NCI-H82 (cell line): ENCODE data around the gene CIRBP.
A peak's percentile ranks its signal among the peaks of the same experiment; 100 is the strongest.
"Not testable (repeated sequence)": the region's sequence is repeated elsewhere in the genome, so short reads cannot be mapped to it uniquely, and the experiment has no call there.

Experiments used
- DNase-seq: peaks from one replicate; lab custom pipeline; 2025; lab: John Stamatoyannopoulos, UW

The CIRBP gene

DNA sequence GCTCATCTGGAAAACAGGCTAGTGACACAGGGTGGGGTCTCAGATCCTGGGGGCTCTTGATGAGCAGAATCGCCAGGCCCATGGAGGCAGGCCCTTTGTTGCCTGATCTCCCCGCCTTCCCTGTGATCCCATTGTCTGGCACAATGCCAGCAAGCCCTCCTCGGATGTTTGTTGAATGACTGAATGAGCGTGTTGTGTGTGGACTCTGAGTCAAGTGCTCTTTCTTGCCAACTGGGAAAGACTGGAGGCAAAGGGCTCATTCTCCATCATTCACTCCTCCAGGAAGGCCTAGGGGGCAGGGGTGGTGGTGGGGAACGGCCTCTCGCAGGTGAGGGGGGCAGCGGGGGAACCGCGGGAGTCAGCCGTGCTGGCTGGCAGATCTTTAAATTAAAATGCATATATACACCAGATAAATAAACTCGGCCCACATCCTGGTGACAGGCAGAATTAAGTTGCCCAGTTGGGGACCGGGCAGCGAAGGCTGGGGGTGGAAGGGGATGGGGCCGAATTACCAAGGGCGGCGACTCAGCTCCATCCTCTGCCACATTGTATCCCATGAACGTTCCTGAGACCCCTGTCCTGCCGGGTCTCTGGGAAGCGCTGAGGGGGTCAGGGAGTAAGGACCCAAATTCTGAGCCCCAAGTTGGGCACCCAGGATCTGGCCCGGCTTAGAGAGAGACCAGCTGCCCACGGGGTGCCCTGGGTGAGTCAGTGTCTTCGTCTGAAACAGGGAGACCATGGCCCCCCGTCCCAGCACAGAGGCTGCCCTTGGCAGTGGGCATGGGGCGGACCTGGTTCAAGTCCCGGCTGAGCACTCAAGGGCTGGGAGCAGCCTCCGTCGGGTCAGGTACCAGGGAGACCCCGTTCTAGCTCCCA lies 41.1 kb downstream of the CIRBP start:
- DNase-seq = peak; percentile 32

DNA sequence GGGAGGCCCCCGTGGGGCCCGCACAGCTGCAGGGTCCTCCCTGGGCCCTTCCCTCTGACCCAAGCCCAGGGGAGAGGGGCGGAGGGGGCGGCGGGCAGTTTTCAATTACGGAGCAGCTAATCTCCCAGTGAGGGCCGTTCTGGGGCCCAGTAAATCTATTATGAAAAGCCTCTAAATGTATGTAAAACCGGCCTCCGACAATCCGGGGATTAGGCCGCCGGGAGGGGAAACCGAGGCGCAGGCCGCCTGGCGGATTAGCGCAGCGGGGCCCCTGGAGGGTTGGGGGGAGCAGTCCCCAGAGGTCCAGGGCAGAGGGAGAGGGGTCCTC lies 41.7 kb downstream of the CIRBP start:
- DNase-seq = peak; percentile 53

GRCh38 chr19:1311543-1312091 lies 42.5 kb downstream of the CIRBP start:
- DNase-seq = no peak

- DNase-seq = no peak
Measured at GRCh38 chr19:1312767-1313694, 43.9 kb downstream of the CIRBP start.

DNA sequence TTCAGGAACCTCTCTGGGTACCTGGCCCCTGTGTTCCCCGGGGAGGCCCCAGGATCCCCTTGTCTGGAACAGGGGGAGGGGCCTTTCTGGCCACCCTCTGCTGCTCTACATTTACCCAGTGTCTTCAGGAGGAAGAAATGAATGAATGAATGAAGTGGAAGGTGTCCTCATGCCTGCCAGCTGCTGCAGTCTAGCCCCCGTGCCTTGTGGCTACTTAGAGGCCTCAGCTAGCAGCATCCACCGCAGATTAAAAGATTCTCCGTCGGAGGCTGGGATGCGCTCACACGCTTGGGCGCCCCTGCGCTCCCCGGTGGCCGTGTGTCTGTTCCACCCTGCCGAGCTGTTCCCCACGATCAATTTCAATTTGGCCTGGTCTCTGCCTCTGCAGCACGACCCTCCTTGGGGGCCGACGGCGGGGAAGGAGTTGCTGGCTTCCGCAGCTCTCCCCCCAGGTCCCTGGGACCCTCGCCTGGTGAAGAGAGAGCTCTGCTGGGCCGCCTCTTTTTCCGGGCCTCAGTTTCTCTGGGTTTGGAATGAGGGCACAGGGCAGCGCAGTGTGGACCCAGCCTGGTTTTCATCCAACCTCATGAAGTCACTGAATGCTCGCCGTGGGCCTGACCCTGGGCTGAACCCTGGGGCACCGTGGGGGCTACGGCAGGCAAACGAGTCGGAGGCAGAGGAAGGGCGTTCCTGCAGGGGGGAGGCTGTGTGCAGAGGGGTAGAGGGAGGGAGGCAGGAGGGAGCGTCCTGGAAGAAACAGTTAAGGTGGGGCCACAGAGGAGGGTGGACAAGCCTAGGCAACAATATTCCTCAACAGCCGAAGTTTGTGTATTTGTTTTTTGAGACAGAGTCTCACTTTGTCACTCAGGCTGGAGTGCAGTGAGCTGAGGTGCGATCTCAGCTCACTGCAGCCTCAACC lies 44.8 kb downstream of the CIRBP start:
- DNase-seq = peak; percentile 24

DNA sequence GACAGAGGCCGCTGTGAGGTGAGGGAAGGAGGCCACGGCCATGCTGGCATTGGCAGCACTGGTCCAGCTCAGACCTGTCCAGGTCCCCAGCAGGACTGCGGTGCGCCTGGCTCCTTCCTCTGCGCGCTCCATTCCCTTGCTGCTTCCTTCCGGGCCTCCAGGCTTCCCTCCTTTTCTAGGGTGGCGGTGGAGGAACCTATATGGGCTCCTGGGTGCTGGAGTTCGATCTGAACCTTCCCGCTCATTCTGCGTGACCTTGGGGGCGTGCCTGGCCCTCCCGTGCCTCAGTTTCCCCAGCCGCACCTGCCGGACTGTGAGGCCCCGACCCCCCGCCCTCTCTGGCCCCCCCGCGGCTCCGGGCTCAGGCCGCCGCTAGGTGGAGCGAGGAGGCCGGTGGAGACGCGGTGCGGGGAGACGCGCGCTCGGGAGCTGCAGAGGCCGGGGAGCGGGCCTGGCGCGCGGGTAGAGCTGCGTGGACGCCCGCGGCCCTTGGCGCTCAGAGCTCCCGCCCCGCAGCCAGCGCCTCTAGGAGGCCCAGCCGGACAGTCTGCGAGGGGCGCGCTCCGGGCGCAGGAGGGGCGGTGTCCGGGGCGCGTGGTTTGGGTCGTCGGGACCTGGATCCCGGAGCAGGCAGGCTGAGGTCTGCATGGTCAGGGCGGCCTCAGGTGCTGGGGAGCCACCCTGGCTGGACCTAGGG lies 46.5 kb downstream of the CIRBP start:
- DNase-seq = peak; percentile 32

GRCh38 chr19:1316466-1316865 lies 47.3 kb downstream of the CIRBP start:
- no peak for DNase-seq

DNA sequence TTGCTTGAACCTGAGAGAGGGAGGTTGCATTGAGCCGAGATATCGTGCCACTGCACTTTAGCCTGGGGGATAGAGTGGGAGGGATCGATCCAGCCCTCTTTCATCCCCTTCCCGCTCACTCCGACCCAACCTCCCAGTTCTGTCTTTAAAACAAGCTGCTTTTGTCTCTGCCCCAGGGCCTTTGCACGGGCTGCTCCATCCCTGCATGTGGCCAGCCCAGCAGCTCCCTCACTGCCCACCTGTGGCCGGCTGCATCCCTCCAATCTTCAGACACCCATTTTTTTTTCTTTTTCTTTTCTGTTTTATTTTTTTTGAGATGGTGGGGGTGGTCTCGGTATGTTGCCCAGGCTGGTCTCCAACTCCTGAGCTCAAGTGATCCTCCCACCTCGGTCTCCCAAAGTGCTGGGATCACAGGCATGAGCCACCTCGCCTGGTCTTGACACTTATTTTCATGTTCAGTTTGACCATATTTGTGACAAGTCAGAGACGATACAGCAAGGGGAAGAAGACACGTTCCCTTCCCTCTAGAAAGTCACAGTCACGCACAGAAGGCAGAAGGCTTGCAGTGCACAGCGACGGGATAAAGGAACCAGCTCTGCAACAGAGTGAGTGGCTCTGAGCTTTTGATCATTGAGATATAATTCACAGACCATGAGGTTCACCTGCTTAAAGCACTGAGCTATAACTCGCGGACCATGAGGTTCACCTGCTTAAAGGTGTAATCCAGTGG lies 48.3 kb downstream of the CIRBP start:
- no peak for DNase-seq

GRCh38 chr19:1318678-1319471 lies 49.7 kb downstream of the CIRBP start:
- peak; percentile 65 for DNase-seq

GRCh38 chr19:1320282-1320650 lies 51.1 kb downstream of the CIRBP start:
- not testable (repeated sequence) for DNase-seq

- DNase-seq = no peak
Measured at GRCh38 chr19:1321539-1321938, 52.4 kb downstream of the CIRBP start.

- no peak for DNase-seq
Measured at GRCh38 chr19:1322198-1322981, 53.3 kb downstream of the CIRBP start.

- no peak for DNase-seq
Measured at GRCh38 chr19:1324249-1324805, 55.2 kb downstream of the CIRBP start.
